Epidermal melanocyte (primary cell): ENCODE data around the gene DFFA.
"Not testable (repeated sequence)": the region's sequence is repeated elsewhere in the genome, so short reads cannot be mapped to it uniquely, and the experiment has no call there.

Source experiments
- DNase-seq: peaks from one replicate; pipeline ENCODE4 v3.0.0; 2011; ENCODE audit warnings: low spot score; ENCODE audit not compliant: insufficient read length

The DFFA gene

DNA sequence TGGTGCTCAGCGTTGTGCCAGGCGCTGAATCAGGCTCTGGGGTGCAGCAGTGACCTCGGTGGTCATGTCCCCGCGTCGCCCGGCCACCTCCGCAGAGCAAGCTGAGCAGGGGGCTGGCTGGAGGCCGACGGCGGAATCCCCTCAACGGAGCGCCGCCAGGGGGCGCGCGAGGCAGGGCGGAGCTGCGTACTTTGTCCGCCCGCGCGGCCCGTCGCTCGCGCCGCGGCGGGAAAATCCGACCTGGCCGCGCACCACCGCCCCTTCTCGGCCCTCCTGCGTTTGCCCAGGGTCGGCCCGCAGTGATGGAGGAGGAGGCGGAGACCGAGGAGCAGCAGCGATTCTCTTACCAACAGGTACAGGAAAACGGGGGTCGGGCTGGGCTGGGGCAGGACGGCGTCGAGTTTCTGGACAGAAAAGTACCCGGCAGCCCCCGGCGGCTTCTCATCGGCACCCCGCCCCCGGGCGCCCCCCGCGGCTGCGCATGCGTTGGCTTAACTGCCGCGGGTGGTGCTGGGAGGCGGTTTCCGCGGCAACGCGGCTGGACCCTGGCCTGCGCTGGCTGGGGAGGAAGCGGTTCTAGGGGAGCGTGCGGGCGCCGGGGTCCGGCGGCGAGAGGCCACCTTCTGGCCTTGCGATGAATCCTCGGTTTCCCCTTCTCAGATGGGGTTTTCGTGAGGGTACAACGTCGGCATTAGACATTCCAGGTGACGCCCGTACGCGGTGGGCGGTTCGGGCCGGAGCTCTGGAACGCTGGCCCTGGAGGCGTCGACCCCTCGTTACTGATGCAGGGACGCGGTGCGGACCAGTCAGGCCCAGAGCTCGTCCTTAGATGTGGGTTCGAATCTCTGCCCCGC lies 41.9 kb downstream of the DFFA start, which contains the start of gene CENPS:
Gene CENPS, plus strand, starts transcription at position 218 of the 854 bp plus-strand sequence. Its CDS starts 85 bp downstream, at position 303.
- peak; percentile 99 for DNase-seq

- no peak for DNase-seq
These were observed 42.5 kb downstream of the DFFA start for GRCh38 chr1:10429868-10430215.

DNA sequence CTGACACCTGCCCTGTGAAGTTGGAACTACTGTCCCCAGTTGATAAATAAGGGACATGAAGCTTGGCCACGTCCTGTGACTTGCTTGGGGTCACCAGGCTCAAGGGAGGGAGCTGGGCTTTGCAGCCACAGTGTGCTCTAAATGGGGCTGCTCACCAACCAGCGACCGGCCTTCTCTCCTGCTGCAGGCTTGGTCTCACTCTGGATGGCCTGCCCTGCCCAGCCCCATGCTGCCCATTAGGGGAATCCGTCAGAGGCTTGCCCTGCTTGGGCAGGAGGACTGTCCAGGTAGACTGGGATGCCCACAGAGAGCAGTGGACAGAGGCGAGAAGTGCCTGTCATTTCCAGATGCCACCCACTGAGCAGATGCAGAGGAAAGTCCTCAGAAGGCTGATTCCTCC lies 43.3 kb downstream of the DFFA start:
- DNase-seq: no peak

- DNase-seq: not testable (repeated sequence)
These were observed 45.8 kb downstream of the DFFA start for GRCh38 chr1:10426535-10426848.

DNA sequence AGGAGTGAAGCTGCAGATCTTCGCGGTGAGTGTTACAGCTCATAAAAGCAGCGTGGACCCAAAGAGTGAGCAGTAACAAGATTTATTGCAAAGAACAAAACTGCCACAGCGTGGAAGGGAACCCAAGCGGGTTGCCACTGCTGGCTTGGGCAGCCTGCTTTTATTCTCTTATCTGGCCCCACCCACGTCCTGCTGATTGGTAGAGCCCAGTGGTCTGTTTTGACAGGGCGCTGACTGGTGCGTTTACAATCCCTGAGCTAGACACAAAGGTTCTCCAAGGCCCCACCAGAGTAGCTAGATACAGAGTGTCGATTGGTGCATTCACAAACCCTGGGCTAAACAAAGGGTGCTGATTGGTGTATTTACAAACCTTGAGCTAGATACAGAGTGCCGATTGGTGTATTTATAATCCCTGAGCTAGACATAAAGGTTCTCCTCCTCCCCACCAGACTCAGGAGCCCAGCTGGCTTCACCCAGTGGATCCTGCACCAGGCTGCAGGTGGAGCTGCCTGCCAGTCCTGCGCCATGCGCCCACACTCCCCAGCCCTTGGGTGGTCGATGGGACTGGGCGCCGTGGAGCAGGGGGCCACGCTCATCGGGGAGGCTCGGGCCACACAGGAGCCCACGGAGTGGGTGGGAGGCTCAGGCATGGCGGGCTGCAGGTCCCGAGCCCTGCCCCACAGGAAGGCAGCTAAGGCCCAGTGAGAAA lies 46.3 kb downstream of the DFFA start:
- DNase-seq: not testable (repeated sequence)

DNA sequence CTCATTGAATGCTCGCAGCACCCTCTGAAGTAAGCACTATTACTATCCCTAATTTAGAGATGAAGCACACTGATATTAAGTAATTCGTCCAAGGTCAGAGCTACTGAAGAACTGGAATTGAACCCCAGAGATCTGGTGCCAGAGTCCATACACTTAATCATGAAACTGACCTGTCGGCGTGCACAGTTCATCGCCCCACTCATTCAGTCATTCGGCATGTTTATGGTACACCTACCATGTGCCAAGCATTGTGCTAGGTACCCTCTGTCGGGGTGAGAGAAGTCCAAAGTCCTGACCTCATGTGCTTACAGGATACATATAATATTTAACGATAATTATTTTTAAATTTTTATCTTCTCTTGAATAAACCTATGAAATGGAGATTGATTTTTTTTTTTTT lies 47.7 kb downstream of the DFFA start:
- DNase-seq: no peak

DNA sequence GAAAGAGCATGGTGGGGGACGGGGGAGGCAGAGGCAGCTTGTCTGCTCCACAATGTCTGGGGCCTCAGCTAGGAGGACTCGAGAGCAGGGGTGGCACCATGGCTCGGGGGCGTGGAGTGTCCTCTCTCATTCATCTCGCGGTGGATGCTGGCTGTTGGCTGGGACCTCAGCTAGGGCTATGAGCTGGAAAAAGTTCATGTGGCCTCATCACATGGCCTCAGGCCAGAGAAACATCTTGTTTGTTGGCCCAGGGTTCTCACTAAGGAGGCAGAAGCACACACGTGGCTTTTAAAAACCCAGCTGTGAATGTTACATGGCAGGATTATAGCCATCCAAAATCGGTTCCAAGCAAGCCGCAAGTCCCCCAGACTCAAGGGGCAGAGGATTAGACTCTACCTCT lies 48.3 kb downstream of the DFFA start:
- DNase-seq: peak; percentile 21

DNA sequence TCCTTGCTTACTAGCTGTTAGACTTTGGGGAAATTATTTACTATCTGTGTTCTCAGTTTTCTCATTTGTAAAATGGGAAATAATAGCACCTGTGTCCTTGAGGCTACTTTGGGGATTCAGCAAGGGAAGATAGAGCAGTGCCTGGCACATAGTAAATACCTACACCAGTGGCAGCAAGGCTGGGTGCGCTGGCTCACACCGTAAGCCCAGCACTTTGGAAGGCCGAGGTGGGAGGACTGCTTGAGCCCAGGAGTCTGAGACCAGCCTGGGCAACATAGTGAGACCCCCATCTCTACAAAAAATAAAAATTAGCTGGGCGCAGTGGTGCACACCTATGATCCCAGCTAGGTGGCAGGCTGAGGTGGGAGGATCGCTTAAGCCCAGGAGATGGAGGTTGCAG lies 50.7 kb downstream of the DFFA start:
- DNase-seq: no peak

DNA sequence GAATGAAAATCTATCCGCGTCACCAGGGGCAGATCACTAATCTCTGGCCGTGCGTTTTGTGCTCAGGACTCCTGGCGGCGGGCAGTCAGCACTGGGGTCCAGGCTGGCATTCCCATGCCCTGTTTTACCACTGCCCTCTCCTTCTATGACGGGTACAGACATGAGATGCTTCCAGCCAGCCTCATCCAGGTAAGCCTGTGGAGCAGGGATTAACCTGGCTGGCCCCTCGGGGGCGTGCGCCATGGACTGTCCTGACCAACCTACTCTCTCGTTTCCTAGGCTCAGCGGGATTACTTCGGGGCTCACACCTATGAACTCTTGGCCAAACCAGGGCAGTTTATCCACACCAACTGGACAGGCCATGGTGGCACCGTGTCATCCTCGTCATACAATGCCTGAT lies 53.0 kb downstream of the DFFA start:
- DNase-seq: no peak

DNA sequence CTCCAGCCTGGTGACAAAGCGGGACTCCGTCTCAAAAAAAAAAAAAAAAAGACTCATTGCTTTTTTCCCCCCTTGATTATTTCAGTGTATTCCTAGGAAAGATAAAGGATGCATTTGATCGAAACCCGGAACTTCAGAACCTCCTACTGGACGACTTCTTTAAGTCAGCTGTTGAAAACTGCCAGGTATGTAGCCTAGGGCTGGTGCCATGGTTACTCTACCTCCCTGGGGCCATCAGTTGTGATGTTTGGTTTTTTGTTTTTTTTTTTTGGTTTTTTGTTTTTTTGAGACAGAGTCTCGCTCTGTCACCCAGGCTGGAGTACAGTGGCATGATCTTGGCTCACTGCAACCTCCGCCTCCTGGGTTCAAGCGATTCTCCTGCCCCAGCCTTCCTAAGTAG lies 53.6 kb downstream of the DFFA start:
- DNase-seq: not testable (repeated sequence)

DNA sequence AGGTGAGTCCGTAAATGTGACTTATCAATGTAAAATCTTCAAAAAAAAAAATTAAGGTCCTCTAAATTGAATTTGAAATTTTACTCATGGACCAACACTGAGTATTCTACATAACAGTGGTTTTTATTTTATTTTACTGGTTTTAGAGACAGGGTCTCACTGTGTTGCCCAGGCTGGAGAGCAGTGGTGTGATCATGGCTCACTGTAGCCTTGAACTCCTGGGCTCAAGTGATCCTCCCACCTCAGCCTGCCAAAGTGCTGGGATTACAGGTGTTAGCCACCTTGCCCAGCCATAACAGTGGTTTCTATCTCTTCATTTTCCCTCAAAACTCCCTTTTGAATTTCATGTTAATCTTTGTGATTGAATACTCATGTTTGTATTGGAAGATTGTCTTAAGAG lies 56.4 kb downstream of the DFFA start:
- not testable (repeated sequence) for DNase-seq

DNA sequence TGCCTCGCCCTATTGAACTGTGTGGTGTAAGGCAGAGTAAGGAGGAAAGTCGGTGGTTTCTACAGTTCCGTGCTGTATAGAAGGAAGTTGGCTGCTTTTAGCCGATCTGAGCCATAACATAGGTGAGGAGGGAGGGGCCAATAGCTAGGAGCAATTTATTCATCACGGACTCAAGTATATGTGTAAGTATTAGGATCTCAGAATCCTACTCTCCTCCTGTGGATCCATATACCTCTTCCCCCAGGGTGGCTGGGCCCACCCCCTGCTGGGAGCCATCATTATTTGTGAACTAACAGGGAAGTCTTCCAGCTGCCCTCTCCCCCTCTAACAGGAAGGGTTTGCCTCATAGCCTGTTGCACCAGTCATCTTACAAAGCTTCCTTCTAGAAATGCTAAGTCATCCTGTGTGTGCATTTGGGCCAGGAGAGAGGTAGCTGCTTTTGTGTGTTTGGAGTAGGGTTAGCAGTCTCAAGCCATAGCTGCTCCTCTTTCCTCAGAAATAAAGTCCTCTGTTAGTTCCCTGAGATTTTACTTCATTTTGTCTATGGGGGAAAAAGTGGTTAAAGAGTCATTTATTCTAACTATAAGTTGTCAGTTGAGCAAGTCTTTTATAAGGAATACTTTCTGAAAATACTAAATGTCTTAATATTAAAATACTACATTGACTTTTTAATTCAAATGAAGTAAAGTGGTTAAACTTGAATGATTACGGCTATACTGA lies 57.0 kb downstream of the DFFA start:
- DNase-seq: no peak

DNA sequence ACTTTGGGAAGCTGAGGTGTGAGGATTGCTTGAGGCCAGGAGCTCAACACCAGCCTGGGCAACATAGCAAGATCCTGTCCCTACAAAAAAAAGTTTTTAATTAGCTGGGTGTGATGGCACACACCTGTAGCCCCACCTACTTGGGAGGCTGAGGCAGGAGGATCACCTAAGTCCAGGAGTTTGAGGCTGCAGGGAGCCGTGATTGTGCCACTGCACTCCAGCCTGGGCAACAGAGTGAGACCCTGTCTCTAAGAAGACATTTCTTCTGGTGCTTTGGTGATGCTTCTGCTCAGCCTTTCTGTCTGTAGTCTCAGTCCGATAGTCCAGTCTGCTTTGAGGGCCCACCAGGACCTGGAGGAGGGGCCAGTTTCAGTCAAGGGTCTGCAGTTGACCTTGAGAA lies 65.1 kb downstream of the DFFA start:
- no peak for DNase-seq
